NCI-H128 (cell line): Measurements from ENCODE around the gene TCERG1L.
"Not testable (repeated sequence)": the region's sequence is repeated elsewhere in the genome, so short reads cannot be mapped to it uniquely, and the experiment has no call there.

Experiments used
- DNase-seq: peaks from one replicate; lab custom pipeline; 2025; ENCODE audit not compliant: unreplicated experiment; lab: John Stamatoyannopoulos, UW

Gene TCERG1L

DNA sequence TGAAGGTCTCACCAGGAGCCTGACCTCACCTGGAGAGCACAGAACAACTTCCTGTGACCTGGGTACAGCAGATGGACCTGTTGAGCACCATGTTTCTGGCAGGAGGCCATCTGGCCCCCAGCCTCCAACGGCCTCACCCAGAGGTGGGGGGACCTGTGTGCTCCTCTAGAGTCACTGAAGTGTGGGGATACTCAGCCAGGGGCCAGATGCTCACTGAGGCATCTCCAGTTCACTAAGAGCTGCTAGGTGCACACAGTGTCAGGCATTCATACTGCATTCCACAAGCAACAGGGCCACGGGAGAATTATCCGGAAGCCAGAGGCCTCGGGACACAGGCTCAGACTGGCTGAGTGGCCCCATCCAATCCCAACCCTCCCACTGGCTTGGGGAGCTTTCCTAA is 161.4 kb downstream of the TCERG1L start:
- no peak for DNase-seq

DNA sequence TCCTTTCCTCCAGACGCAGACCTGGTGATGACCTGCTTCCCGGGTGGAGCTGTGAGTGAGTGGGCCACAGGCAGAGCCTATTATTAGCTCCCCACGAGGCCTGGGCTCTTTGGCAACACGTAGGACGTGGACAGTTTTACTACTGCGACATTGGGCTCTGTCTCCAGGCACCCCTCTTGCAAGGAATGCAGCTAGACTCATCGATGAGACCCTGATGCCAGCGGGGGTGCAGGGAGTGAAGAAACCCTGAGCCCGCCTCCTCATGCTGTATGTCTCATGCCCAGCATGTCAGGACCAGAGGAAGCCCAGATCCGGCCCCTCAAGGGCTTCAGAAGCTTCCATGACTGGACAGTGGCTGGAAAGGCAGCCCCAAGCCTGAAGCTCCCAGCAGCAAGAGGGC is 161.9 kb downstream of the TCERG1L start:
- DNase-seq: no peak

DNA sequence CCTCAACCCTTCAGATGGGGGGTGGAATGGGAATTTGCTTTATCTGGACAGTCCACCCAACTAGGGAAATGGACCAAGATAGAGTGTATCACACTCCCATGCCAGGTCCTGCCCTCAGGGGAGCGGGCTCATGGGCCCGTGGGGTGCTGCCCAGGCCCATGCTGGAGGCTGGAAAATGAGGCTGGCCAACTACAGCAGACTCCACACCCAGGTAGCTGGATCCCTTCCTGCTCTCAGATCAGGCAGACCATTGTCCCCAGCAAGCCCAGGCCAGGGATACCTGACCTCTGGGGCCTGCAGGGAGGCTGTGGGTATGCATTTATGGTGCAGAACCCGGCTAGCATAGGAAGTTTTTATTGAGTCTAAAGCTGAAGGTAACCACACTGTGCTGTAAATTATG is 162.4 kb downstream of the TCERG1L start:
- no peak for DNase-seq

DNA sequence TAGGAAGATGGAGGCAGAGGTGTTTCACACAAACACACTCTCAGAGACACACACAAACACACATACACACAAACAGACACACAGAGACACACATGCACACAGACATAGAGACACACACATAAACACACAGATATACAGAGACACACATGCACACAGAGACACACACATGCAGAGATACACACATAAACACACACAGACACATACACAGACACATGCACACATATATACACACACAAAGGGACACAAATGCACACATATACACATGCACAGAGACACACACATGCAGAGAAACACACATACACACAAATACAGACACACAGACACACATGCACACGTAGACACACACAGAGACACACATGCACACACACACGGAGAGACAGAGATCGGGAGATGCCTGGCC is 163.3 kb downstream of the TCERG1L start:
- DNase-seq: no peak

DNA sequence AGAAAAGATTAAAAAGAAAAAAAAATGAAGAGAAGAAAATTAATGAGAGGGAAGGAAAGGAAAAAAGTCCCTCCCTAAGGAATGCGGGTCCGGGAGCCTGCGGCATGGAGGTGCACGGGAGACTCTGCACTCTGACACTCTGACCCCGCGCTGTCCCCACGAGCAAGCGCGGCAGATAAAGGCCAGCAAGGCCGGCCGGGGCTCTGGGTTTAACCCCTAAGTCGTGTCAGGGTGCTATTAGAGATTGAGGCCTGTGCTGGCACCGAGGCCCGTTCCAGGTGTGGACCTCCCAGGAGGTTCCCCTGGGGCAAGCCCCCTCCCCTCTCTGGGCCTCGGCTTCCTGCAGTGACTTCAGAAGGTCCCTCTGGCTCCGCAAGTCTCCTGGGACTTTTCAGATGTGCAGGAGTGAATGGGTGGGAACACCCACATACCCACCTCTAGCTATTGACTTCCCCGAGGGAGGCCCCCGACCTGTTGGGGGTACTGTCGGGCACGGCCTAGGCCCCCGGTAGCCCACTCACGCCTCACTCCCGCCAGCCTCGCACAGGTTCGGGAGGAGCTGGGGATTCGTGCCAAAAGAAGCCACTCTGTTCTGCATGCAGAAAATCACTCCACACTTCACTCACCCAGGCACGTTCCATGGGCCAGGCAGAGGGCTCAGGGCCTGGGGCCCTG is 164.1 kb downstream of the TCERG1L start:
- no peak for DNase-seq

DNA sequence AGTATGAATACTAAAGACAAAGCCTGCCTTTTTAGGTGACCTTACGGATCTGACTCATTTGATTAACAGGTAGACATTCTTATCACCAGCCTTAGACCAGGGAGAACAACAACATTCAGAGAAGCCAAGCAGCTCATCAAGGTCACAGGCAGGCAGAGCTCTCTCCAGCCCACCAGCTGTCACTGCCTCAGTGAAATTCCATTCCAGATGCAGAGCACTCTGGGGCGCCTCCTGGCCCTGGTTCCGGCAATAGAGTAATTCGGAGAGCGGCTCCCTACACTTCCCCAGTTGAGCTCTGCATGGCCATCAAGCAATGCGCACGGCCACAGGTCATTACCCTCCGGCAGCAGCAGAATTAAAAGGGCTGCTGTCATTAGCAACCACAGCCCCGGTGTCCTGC is 164.7 kb downstream of the TCERG1L start:
- DNase-seq: no peak

DNA sequence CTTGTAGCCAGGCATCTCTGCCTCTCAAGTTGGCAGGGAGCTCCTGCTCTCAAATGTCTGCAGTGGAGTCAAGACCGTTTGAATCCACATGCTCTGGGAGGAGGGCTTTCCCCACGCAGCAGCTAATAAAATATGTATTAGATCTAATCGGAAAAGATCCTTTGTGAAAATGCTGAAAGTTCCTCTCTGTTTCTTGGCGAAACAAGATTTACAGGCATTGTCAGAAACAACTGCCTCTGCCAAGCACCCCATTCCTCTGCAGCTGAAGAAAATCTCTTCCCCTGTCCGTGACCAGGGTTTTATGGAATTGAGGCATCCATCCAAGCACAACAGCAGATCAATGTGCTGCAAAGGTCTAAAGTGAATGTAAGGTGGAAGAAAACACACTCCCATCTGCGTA is 165.8 kb downstream of the TCERG1L start:
- no peak for DNase-seq

DNA sequence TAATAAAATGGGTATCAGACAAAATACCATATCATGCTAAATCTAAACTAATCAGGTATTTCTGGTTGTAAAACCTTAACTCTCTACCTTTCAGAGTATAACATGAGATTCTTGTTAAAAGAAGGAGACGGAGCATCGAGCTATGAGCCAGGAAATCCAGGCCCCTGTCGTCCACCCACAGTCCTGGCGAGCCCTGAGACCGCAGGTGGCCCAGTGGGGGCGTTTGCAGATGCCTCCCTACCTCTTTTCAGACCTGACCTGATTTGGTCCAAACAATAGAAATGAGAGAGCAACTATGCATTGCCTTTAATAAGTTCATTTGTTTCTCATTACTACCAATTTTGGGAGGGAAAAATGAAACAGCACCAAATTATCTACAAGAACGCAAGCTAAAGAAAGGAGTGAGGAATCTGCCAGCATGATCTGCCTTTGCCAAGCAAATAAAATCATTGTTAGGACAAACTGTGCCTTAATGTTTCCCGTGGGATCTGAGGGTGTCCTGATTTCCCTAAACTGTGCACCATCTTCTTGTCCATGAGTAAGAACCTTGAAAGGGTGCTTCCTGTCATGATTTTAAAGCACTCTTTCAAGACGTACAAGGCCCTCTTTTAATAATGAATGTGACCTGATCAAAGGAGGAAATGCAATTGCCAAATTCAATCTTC is 166.7 kb downstream of the TCERG1L start:
- DNase-seq: no peak

DNA sequence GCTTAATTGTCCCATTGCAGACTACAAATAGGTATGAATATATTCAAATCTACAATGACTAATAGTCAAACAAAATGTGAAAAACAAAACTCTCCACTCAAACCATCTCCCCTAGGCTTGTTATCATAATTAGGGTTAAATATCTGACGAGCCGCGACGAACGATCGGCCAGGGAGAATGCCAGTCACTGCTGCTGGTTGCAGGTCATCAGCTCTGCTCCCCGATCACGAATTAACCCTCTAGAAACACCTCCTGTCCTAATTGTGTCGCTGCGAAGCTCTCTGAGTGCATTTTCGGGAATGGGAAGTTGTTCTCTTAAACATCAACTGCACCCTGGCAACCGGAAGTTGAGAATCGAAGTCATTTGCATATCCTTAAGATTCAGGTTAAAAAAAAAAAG is 167.3 kb downstream of the TCERG1L start:
- no peak for DNase-seq

DNA sequence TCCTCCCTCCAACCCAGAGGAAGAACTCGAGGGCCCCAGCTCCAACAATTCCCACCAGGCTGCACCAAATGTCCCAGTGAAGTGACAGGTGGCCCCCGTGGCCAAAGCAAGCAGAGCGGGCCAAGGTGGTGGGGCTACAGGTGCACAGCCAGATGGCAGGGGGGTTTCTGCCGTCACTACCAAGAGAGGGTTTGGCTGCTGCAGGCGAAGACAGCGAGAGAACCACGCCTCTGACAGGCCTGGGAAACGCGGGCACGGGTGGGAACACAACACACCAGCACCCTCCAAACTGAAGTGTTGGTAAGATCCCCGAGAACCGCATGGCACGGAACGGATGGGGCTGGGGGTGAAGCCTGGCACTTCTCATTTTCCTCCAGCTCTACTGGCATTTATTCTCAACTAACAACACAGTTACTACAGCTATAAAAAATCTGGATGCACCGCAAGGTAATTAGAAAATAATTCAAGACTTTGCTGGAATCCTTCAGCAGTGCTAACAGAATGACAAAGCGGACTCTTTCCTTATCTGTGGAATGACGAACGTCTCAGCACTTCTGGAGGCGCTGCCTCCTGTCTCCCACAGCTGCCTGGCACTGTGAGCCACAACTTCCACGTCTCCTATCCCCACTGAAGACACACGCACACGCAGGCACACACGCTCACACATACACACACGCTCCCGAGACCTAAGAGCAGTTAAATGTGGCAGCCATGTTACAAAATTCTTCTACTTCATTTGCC is 167.9 kb downstream of the TCERG1L start:
- DNase-seq: no peak

DNA sequence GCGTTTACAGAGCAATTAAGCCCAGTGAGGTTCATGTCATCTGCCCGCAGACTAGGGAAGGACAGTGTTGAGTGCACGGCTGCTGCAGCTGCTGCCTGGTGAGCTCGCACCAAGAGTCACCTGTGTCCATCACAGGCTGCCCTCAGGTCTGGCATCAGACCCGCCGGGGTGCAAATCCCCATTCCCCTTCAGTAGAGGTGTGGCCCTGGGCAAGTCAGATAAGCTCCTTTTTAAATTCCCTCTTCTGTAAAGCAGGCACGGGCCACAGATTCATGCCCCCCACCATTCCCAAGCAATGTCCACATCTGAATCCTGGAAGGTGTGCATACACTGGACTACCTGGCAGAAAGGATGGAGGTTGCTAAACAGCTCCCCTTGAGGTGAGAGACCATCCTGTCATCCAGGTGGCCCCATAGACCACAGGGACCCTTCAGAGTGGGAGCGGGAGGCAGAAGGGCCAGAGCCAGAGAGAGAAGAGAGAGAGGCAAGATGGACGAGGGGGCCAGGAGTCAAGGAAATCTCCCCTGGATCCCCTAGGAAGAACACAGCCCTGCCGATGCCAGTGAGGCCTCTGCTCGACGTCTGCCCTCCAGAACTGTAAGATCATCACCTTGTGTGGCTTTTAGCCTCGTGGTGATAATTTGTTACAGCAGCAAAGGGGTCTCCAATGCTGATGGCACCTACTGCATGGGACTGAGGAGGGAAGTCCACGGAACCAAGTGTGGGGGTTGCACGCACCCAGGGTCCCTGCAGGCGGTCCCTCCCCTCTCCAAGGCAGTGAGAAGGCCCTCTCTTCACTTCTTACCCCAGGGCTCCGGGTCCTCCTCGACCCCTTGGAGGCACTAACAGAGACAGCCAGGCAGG is 168.8 kb downstream of the TCERG1L start:
- no peak for DNase-seq

DNA sequence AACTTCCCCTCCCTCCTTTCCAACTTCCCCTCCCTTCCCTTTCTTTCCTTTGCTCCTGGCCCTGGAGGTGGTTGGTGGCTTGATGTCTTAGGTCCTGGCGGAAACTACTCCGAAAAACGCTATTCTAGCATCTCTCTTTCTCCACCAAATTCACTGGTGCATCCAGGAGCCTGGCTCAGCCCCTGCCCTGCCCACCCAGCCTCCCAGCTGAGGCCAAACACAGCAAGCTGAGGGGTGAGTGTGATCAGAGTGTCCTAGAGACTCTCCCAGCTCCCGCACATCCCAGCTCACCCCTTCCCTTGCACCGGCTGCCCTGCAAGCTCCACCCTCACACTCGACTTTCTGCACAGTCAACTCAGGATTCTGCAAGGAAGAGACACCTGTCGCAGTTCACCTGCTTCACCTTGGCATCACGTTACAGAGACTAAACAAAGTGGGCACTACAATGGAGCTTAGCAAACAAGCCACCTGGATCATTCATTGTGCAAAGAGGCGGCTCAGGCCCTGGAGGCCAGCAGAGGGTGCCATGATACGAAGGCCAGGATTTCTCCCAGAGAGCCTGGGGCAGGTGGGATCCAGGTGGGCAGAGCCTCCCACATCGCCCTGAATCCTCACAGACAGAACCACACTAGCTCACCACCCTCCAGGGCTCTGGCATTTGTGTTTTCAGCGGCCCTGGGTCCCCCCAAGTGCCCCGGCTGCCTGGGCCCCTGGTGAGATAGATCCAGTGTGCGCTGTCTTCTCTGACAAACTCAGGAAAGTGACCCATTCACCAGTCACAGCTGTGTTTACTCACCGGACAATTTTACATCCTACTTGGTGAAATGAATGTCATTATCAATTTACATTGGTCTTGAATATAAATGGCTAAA is 169.6 kb downstream of the TCERG1L start:
- peak; percentile 75 for DNase-seq

DNA sequence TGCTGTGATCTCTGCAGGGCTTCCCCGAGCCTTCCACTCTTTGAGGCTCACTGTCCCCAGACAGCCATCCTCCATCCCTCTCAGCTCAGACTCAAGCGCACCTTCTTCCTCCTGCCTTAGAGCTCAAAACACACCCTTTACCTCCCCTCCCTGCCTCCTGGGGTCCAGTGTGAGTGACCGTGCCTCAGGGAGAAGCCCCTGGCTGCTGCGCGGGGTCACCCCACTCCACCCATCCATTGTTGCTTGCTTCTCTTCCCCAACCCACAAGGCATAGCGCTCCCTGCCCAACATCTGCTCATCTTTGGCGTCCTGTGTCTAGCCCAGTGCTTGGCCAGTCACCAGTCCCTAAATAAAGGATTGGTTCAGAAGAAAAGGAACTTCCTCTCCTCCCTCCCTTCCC is 170.3 kb downstream of the TCERG1L start:
- no peak for DNase-seq

DNA sequence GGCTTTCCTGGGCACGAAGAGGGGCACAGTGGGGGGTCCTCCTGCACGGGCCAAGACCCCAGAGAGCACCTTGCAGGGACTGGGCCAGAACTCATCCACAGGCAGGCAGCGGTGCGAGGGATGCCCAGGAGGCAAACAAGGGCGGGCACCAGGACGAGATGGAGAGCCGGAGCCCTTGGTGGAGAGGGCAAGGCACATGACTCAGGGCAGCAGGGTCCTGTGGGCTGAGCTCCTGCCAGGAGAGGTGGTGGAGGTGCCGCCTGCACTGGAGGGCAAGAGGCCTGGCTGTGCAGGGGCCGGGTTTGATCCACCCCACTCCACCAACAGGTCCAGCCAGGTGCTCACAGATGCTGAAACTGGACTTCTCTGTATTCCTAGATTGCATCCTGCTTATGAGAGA is 170.9 kb downstream of the TCERG1L start:
- no peak for DNase-seq

DNA sequence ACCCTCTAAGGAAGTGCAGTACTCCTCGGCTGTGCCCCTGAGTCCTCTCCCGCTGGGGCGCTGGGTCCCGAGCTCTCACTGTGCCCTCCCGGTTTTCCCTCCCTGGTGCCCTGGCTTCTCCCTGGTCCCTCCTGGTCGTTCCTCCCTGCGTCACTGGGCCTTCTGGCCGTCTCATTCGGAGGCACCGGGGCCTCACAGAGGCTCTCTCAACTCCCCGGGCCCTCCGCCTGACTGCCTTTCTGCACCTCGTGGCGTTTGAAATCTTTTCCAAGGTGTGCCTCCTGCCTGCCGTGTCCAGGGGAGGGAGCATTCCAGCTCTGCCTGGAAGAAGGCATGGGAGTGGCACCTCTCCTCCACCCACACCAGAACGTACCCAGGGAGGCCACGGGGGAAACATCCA is 174.3 kb downstream of the TCERG1L start:
- DNase-seq: no peak

DNA sequence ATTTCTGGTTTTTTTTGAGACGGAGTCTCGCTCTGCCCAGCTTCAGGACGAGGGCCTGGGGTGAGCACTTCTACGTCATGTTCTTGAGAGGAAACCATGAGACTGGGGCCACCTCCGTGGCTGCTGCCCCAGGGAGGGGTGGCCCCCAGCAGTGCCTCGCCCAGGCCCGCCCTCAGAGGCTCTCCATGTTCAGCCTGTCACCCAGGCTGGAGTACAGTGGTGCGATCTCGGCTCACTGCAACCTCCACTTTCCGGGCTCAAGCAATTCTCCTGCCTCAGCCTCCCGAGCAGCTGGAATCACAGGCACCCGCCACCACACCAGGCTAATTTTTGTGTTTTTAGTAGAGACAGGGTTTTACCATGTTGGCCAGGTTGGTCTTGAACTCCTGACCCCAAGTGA is 175.2 kb downstream of the TCERG1L start:
- not testable (repeated sequence) for DNase-seq

DNA sequence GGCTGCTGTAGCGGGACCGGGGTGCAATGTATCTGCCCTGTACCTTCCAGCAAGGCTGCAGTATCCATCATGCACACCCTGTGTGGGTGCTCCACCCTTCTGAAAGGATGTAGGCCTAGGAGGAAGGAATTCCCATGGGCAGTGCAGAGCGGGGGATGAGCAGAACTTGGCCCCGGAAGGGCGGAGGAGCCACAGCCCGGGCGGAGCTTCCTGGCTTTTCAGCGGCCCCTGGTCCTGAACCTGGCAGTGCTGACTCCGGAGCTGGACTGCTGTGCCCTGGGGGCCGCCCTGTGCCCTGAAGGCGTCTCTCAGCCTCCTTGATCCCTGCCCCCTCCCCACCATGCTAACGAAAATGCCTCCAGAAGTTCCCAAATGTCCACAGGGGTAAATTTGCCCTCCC is 175.8 kb downstream of the TCERG1L start:
- DNase-seq: no peak

DNA sequence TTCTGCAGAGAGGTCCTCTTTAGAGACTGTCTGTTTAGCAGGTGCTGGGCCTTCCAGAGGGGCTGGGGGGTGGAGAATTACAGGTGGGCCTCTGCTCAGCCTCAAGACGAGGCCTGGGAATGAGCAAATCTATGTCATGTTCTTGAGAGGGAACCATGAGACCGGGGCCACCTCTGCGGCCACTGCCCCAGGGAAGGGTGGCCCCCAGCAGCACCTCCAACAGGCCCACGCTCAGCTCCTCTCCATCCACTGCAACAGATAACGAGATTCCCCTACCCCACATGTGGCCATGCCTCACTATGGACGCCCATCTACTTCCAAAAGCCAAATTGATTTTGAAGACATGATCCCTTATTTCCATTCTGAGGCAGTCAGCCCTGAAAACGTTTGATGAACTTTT is 176.9 kb downstream of the TCERG1L start:
- no peak for DNase-seq

DNA sequence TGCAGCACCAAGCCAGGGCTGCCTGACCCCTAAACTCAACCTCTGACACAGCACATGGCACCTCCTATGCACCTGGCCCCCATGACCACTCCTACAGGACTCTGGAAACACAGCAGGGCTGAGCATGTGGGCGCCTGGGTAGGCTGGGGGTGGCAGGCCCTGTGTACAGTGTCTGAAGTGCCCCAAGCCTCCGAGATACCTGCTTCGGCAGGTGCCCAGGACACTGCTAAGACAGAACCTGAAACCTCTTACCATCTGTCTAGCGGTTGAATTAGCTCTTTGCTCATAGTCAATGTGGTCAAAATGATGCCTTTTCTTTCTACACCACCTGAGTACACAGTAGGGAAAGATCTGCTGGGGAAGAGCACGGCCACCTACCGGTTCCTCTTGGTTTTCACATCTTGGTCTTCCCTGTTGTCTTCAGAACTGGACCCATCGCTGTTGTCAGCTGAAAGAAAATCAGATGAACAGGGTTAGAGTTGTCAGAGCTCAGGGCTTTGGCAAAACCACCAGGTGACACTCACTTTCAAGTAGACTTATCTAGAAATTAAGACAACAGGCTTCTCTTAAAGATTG is 177.4 kb downstream of the TCERG1L start:
- DNase-seq: no peak

DNA sequence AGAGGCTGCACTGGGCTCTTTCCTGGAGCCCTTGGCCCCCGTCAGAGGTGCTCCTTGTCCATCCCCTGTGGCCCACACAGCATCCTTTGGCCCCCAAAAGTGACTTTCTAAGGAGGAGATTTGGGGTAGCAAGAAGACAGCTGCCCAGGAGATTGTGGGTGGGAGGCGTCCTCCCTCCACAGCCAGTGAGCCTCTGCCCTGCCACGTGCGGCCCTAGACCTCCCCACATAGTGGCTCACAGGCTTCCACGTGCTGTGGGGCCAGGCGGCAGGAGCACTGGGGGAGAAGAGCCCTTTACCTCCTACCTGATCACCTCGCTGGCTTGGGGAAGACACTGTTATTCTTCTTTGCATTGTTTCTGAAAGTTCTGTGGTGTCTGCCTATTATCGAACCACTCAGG is 178.8 kb downstream of the TCERG1L start:
- no peak for DNase-seq
